Neutrophil (primary cell): ENCODE measurements around the gene ECE1.
A peak's percentile ranks its signal among the peaks of the same experiment; 100 is the strongest.

Experiments used
- H3K27ac ChIP-seq: fragments of 200-600 bp; sonication (generic); 2 replicates; pipeline ENCODE4 v1.5.1; 2016; ENCODE audit warnings: mild to moderate bottlenecking, moderate library complexity
- H3K27me3 ChIP-seq: fragments of 200-600 bp; sonication (generic); 2 replicates; pipeline ENCODE4 v1.6.0; 2016; ENCODE audit warnings: mild to moderate bottlenecking
- H3K36me3 ChIP-seq: fragments of 200-600 bp; sonication (generic); 2 replicates; pipeline ENCODE4 v1.5.1; 2017
- H3K4me1 ChIP-seq, 2 experiments: fragments of 200-600 bp in 1 of 2; sonication (generic) in 1 of 2; 1 replicate in 1 of 2; 2 replicates in 1 of 2; pipeline versions ENCODE4 v1.5.1 to v1.6.1; 2013 to 2016; ENCODE audit warnings: low read depth in 1 of 2, low read length in 1 of 2, mild to moderate bottlenecking in 1 of 2, moderate library complexity in 1 of 2; ENCODE audit not compliant: control insufficient read depth in 1 of 2, insufficient read depth in 1 of 2
- H3K4me3 ChIP-seq, 2 experiments: fragments of 200-600 bp in 1 of 2; sonication (generic) in 1 of 2; 1 replicate in 1 of 2; 2 replicates in 1 of 2; pipeline ENCODE4 v1.5.1; 2013 to 2016; ENCODE audit warnings: low read depth in 1 of 2, low read length in 1 of 2, mild to moderate bottlenecking in 1 of 2, moderate library complexity in 1 of 2
- H3K9me3 ChIP-seq: fragments of 200-600 bp; sonication (generic); 2 replicates; pipeline ENCODE4 v1.5.1; 2016
- TF ChIP-seq, protein P1 (sequence below): fragments of 200-600 bp; sonication (generic); IDR thresholded peaks from 2 replicates; pipeline ENCODE4 v1.5.1; 2016; ENCODE audit warnings: antibody characterized with exemption

The ECE1 gene

GRCh38 chr1:21308330-21308729 lies 18.1 kb upstream of the ECE1 start:
- H3K27me3 ChIP-seq, result no peaks in the 10 kb centered on the region
- TF ChIP-seq, protein P1, sequence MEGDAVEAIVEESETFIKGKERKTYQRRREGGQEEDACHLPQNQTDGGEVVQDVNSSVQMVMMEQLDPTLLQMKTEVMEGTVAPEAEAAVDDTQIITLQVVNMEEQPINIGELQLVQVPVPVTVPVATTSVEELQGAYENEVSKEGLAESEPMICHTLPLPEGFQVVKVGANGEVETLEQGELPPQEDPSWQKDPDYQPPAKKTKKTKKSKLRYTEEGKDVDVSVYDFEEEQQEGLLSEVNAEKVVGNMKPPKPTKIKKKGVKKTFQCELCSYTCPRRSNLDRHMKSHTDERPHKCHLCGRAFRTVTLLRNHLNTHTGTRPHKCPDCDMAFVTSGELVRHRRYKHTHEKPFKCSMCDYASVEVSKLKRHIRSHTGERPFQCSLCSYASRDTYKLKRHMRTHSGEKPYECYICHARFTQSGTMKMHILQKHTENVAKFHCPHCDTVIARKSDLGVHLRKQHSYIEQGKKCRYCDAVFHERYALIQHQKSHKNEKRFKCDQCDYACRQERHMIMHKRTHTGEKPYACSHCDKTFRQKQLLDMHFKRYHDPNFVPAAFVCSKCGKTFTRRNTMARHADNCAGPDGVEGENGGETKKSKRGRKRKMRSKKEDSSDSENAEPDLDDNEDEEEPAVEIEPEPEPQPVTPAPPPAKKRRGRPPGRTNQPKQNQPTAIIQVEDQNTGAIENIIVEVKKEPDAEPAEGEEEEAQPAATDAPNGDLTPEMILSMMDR, result no peak
- H3K4me3 ChIP-seq, result no peak overlapping the region
- H3K9me3 ChIP-seq, result no peaks in the 10 kb centered on the region
- peak overlapping the region; percentile 29 for H3K27ac ChIP-seq
- no peaks in the 10 kb centered on the region for H3K36me3 ChIP-seq
- H3K4me1 ChIP-seq, result peaks cover 13 to 18% of the 10 kb centered on the region in 2 experiments

GRCh38 chr1:21307663-21308305 lies 17.5 kb upstream of the ECE1 start:
- H3K4me1 ChIP-seq, result peaks cover 9 to 12% of the 10 kb centered on the region in 2 experiments
- TF ChIP-seq, protein P1, result no peak
- no peaks in the 10 kb centered on the region for H3K36me3 ChIP-seq

GRCh38 chr1:21307210-21307609 lies 16.9 kb upstream of the ECE1 start:
- no peaks in the 10 kb centered on the region for H3K36me3 ChIP-seq
- H3K27ac ChIP-seq, result no peak overlapping the region
- H3K9me3 ChIP-seq, result no peaks in the 10 kb centered on the region
- H3K4me1 ChIP-seq, result peaks cover 9 to 12% of the 10 kb centered on the region in 2 experiments
- TF ChIP-seq, protein P1, result no peak
- no peak overlapping the region for H3K4me3 ChIP-seq
- no peaks in the 10 kb centered on the region for H3K27me3 ChIP-seq

More at GRCh38 chr1:21307663-21308305, 17.5 kb upstream of the ECE1 start:
- no peak overlapping the region for H3K4me3 ChIP-seq
- H3K27ac ChIP-seq, result peak overlapping the region; percentile 29
- no peaks in the 10 kb centered on the region for H3K27me3 ChIP-seq
- H3K9me3 ChIP-seq, result no peaks in the 10 kb centered on the region

- H3K27me3 ChIP-seq, result no peaks in the 10 kb centered on the region
- H3K4me1 ChIP-seq, result peaks cover 10 to 14% of the 10 kb centered on the region in 2 experiments
- TF ChIP-seq, protein P1, result no peak
- no peak overlapping the region for H3K4me3 ChIP-seq
- no peaks in the 10 kb centered on the region for H3K9me3 ChIP-seq
- H3K36me3 ChIP-seq, result no peaks in the 10 kb centered on the region
- H3K27ac ChIP-seq, result no peak overlapping the region
Observed at GRCh38 chr1:21305900-21306189, 15.6 kb upstream of the ECE1 start.

DNA sequence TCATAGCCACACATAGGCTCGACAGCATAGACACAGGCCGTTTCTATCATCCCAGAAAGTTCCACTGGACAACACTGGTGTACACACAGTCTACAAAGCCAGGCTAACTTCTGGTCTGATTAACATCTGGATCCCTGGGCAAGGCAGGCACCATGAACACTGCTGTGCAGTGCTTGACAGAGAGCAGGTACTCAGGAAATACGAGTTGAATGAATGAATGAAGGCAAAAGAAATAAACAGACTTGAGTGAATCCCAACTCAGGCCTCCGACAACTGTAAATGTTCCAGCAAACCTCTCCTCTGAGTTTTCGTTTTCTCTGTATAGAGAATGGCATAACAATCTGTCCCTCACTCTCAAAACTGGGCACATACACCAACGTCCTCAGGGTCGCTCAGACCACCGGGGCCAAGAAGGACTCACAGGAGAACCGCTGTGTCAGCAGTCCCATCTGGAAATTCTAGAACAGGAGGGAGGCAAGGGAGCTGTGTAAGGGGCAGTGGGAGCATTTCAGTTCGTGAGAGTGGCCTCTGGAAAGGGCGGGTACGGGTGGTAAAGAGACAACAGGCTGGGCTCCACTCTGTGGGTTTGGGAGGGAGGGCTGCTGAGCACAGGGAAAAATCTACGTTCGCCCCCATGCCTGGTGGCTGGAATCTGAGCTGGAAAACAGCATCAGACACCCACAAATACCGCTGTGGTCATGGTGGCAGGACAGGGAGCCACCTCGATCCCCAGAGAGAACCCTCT lies 15.1 kb upstream of the ECE1 start:
- TF ChIP-seq, protein P1, result no peak
- H3K4me3 ChIP-seq, result no peak overlapping the region
- H3K27me3 ChIP-seq, result no peaks in the 10 kb centered on the region
- H3K36me3 ChIP-seq, result no peaks in the 10 kb centered on the region
- peaks cover 14 to 17% of the 10 kb centered on the region in 2 experiments for H3K4me1 ChIP-seq
- H3K27ac ChIP-seq, result no peak overlapping the region
- H3K9me3 ChIP-seq, result no peaks in the 10 kb centered on the region
